K562 (cell line): ENCODE results near the gene KDM2B. TPM values are rescaled to one million over a fixed set of nuclear protein-coding genes. Genes with fewer than 3 reads are reported as not detected.

Experiments
- ATAC-seq: fragments of 200-7000 bp; cut with Tn5 transposase; 3 replicates; pipeline ENCODE4 v1.9.1; 2020; ENCODE audit warnings: moderate library complexity
- BruUV-seq: library from RNA; stranded (reverse); fragments of 400-500 nt; replicated peaks from 2 replicates; lab custom pipeline; 2021; lab: Mats Ljungman, UMichigan
- CTCF ChIA-PET: fragments of 300-600 bp; formaldehyde crosslinking; extraction: SDS; loops from one replicate; lab custom pipeline; 2021; ENCODE audit warnings: low intra/inter-chr PET ratio; lab: Yijun Ruan, JAX
- POLR2A ChIA-PET: fragments of 300-600, 350-650 bp; sonication (Branson Sonifier 250); formaldehyde crosslinking; extraction: SDS; loops from one replicate; lab custom pipeline; 2021; ENCODE audit warnings: antibody characterized with exemption, inconsistent platforms; lab: Yijun Ruan, JAX
- DNase-seq, 4 experiments: peaks; one replicate each; pipeline versions ENCODE4 v3.0.0 to v3.0.0-alpha.2; 2011 to 2018; ENCODE audit warnings: low spot score in 3 of 4, mixed read lengths in 3 of 4; ENCODE audit errors: extremely low read depth in 1 of 4
- FAIRE-seq: peaks from 2 replicates; lab custom pipeline; 2011; peaks lifted over from hg19 to GRCh38; lab: Jason Lieb, UNC
- H2AFZ ChIP-seq: 2 replicates; pipeline ENCODE4 v1.6.0; 2011; ENCODE audit warnings: low read depth, low read length, control low read depth, inconsistent platforms
- H3K27ac ChIP-seq: fragments of 200-600 bp; 3 replicates; pipeline ENCODE4 v1.8.0; 2011; ENCODE audit warnings: low read depth, mild to moderate bottlenecking, control low read depth, inconsistent platforms, low read length, moderate library complexity, mixed read lengths; ENCODE audit errors: extremely low read depth
- H3K27me3 ChIP-seq, 2 experiments: fragments of 300-600 bp in 1 of 2; 2 replicates in 1 of 2; 3 replicates in 1 of 2; pipeline versions ENCODE4 v1.6.0 to v1.8.0; 2011; ENCODE audit warnings: inconsistent platforms in 2 of 2, low read length in 2 of 2, mild to moderate bottlenecking in 1 of 2, mixed read lengths in 1 of 2, moderate library complexity in 1 of 2; ENCODE audit not compliant: control insufficient read depth in 2 of 2, insufficient read depth in 2 of 2
- H3K36me3 ChIP-seq: fragments of 300-600 bp; 3 replicates; pipeline ENCODE4 v1.8.0; 2011; ENCODE audit warnings: mild to moderate bottlenecking, low read length, inconsistent platforms; ENCODE audit not compliant: control insufficient read depth, insufficient read depth
- H3K4me1 ChIP-seq, 2 experiments: fragments of 200-600 bp in 1 of 2; replicated peaks in 1 of 2; 2 replicates in 1 of 2; 3 replicates in 1 of 2; pipeline versions ENCODE4 v1.5.1 to v1.8.0; 2011; ENCODE audit warnings: inconsistent platforms in 2 of 2, low read length in 2 of 2, mild to moderate bottlenecking in 1 of 2, mixed read lengths in 1 of 2, moderate library complexity in 1 of 2; ENCODE audit not compliant: control insufficient read depth in 2 of 2, insufficient read depth in 2 of 2
- H3K4me2 ChIP-seq: 2 replicates; pipeline ENCODE4 v1.6.1; 2011; ENCODE audit warnings: low read length, control low read depth, inconsistent platforms, mixed read lengths; ENCODE audit not compliant: insufficient read depth
- H3K4me3 ChIP-seq: fragments of 200-600 bp; sonication (generic), shearing (Covaris generic); 2 replicates; pipeline ENCODE4 v1.5.1; 2016; ENCODE audit warnings: control low read depth, inconsistent platforms
- H3K79me2 ChIP-seq: fragments of 200-600 bp; 3 replicates; pipeline ENCODE4 v1.8.0; 2011; ENCODE audit warnings: low read length, inconsistent platforms; ENCODE audit not compliant: control insufficient read depth, insufficient read depth
- H3K9ac ChIP-seq, 2 experiments: 2 replicates each; pipeline versions ENCODE4 v1.6.0 to v1.6.1; 2011; ENCODE audit warnings: low read depth in 2 of 2, low read length in 2 of 2, control low read depth in 1 of 2, inconsistent platforms in 1 of 2, mild to moderate bottlenecking in 1 of 2, mixed read lengths in 1 of 2; ENCODE audit not compliant: insufficient read depth in 1 of 2
- H3K9me1 ChIP-seq: one replicate; pipeline ENCODE4 v1.6.0; 2011; ENCODE audit warnings: inconsistent platforms, mild to moderate bottlenecking, low read length, moderate library complexity; ENCODE audit not compliant: control insufficient read depth, insufficient read depth
- H3K9me3 ChIP-seq: replicated peaks from 2 replicates; pipeline ENCODE4 v1.5.1; 2011; ENCODE audit warnings: low read depth, low read length, inconsistent platforms; ENCODE audit not compliant: control insufficient read depth, insufficient read depth
- H4K20me1 ChIP-seq: replicated peaks from 2 replicates; pipeline ENCODE4 v1.6.1; 2011; ENCODE audit warnings: low read length, inconsistent platforms, mixed read lengths; ENCODE audit not compliant: control insufficient read depth, insufficient read depth
- ARHGAP35 ChIP-seq: fragments of 450-650 bp; IDR thresholded peaks from 2 replicates; pipeline ENCODE4 v1.6.1; 2018; ENCODE audit not compliant: partially characterized antibody
- GABPB2 ChIP-seq: fragments of 250-450 bp; sonication (Bioruptor Pico); conservative IDR thresholded peaks from 2 replicates; pipeline ENCODE4 v1.5.1; 2021; ENCODE audit warnings: mild to moderate bottlenecking
- ILK ChIP-seq: fragments of 450-650 bp; IDR thresholded peaks from 2 replicates; pipeline ENCODE4 v1.6.1; 2016; ENCODE audit warnings: missing genetic modification characterization, low read depth, mild to moderate bottlenecking, missing compliant biosample characterization, moderate library complexity, borderline replicate concordance
- PRDM10 ChIP-seq: fragments of 450-650 bp; IDR thresholded peaks from 2 replicates; pipeline ENCODE4 v1.6.1; 2018; ENCODE audit not compliant: partially characterized antibody
- SIRT6 ChIP-seq: IDR thresholded peaks from one replicate; pipeline ENCODE4 v1.6.1; 2012; ENCODE audit warnings: low read depth, mild to moderate bottlenecking, control low read depth, inconsistent platforms, low read length, moderate library complexity
- USF1 ChIP-seq: sonication (generic); formaldehyde crosslinking; IDR thresholded peaks from 2 replicates; pipeline ENCODE4 v1.9.0; 2022; ENCODE audit warnings: mild to moderate bottlenecking, missing genetic modification reagents
- ZHX1 ChIP-seq: fragments of 150-350 bp; conservative IDR thresholded peaks from 2 replicates; pipeline ENCODE4 v1.6.1; 2014; ENCODE audit warnings: low read length
- ZNF431 ChIP-seq: sonication (generic); formaldehyde crosslinking; IDR thresholded peaks from 2 replicates; pipeline ENCODE4 v1.8.0; 2022; ENCODE audit warnings: mild to moderate bottlenecking, missing genetic modification reagents
- WGBS: fragments of 100-300 bp; shearing (Covaris generic); methylation state at CpG from one replicate; pipeline ENCODE4 v1.1.6; 2016; ENCODE audit warnings: low coverage, mixed read lengths; ENCODE audit not compliant: insufficient coverage; ENCODE audit errors: missing lambda C conversion rate; 5-methylcytosine and 5-hydroxymethylcytosine counted together
- in situ Hi-C: fragments of 300-500 bp; cut with MboI; formaldehyde crosslinking; loops from 4 replicates; pipeline ENCODE4 v1.15.0; 2018; ENCODE audit warnings: inconsistent platforms, mixed read lengths
- intact Hi-C: fragments of 100-400 bp; cut with micrococcal nuclease; formaldehyde crosslinking; loops from 2 replicates; pipeline ENCODE4 v1.14.2; 2022
- polyA plus RNA-seq, 8 experiments: library from polyadenylated mRNA; depleted of rRNA in 4 of 8; stranded (reverse) in 5 of 8; unstranded in 3 of 8; fragments of >200 nt; fragmentation: Nextera tagmentation in 2 of 8; fragmentation: Illumina TruSeq in 1 of 8; extraction: Ambion mirVana in 2 of 8; extraction: Trizol in 1 of 8; gene quantifications; 2 replicates each; pipeline versions ENCODE4 v1.2.1 to v1.2.3, GENCODE V29; 2011 to 2014; ENCODE audit warnings: inconsistent platforms in 1 of 8, missing spikeins in 1 of 8
- total RNA-seq, 7 experiments: library from RNA; depleted of rRNA in 6 of 7; stranded (reverse); fragments of >200 nt in 6 of 7; fragmentation: Illumina TruSeq in 2 of 7; extraction: Trizol in 2 of 7; gene quantifications; 2 replicates each; pipeline versions ENCODE4 v1.2.1 to v1.2.3, GENCODE V29; 2011 to 2021; ENCODE audit warnings: low replicate concordance in 1 of 7
- TF ChIP-seq, protein P1 (sequence below): fragments of 250-450 bp; sonication (Bioruptor Pico); IDR thresholded peaks from 2 replicates; pipeline ENCODE4 v1.4.0; 2020; ENCODE audit warnings: mild to moderate bottlenecking, moderate library complexity, borderline replicate concordance

The KDM2B gene
- total and polyA plus RNA-seq, 9 of the 15 experiments (the other 6 are each of a cell fraction or from before 2014, with no cell fraction given): 7.4 to 50.5 (median 22.5) TPM

DNA sequence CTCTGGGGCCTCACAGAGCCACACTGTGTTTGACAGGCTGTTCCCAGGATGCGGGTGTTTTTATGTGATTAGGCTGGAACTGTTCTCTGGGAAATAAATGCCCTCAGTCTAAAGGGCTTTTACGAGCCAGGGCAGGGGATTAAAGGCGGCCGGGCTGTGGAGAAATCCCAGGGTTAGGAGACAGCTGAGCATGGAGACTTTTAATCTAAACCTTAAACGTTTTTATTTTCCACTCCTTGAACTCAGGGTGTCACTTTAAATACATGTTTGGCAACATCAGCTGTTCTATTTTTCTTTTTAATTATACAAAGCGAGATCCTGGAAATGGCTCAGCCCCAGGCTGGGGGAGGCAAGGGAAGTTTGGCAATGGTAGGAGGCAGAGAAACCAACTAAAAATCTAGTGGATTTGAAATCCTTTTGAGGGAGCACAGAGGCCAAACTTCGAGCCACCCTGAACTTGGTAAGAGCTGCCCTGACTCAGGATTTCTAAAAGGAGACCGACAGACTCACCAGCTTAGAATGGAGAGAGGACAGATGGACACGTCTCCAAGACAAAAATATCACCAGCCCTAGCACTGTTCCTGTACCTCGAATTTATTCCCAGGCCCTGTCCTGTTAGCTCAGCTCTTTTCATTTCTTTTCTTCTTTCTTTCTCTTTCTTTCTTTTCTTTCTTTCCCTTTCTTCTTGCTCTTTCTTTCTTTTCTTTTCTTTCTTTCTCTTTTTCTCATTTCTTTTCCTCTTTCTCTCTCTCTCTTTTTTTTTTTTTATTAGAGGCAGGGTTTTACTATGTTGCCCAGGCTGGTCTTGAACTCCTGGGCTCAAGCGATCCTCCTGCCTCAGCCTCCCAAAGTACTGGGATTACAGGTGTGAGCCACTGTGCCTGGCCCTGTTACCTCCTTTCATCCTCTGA is 29.7 kb upstream of the KDM2B start:
- peak; percentile 33; the same call in 2 of the 3 replicates for ATAC-seq
- WGBS: 29% methylated on average over 11 of the region's 11 CpGs
- Histone ChIP-seq H3K79me2 (no peaks in the 10 kb centered on the region), H4K20me1 (no peaks in the 10 kb centered on the region), H3K4me3 (no peak overlapping the region), H2AFZ (peak overlapping the region; percentile 71), H3K4me1 (peaks cover 0 to 6% of the 10 kb centered on the region in 2 experiments; a peak in 2 of 5 replicates), H3K4me2 (no peak overlapping the region), H3K9me3 (no peaks in the 10 kb centered on the region), H3K27ac (no peak overlapping the region; the same call in 2 of the 3 replicates), H3K27me3 (no peaks in the 10 kb centered on the region; a peak in 1 of 5 replicates), H3K9ac (peak overlapping the region in 1 of 2 experiments; percentile 40; a peak in 1 of 4 replicates), H3K36me3 (no peaks in the 10 kb centered on the region), H3K9me1 (no peaks in the 10 kb centered on the region)
- intact Hi-C loops (no loop called here), in situ Hi-C loops (no loop called here)
- POLR2A ChIA-PET: interaction anchor here (0.6 to 2.4 kb wide), 4 partner anchors 10 to 139 kb away, joined by 3 to 5 read pairs (median 4); no protein-coding TSS in a partner anchor
- FAIRE-seq: no peak
- peak in 1 of 4 experiments; percentile 9 for DNase-seq
- BruUV-seq: no TSS peak
- CTCF ChIA-PET: interaction anchor here (0.6 kb wide), 1 partner anchor 13 kb away, joined by 3 read pairs; no protein-coding TSS in a partner anchor
- no peak for TF ChIP-seq USF1 (CRISPR knock-in tag)
- TF ChIP-seq ILK (tag): no peak
- no peak for TF ChIP-seq GABPB2 (CRISPR knock-in tag)
- TF ChIP-seq ARHGAP35: peak; percentile 23
- no peak for TF ChIP-seq ZHX1
- TF ChIP-seq PRDM10: peak; percentile 15
- TF ChIP-seq ZNF431 (CRISPR knock-in tag): no peak
- TF ChIP-seq, protein P1, sequence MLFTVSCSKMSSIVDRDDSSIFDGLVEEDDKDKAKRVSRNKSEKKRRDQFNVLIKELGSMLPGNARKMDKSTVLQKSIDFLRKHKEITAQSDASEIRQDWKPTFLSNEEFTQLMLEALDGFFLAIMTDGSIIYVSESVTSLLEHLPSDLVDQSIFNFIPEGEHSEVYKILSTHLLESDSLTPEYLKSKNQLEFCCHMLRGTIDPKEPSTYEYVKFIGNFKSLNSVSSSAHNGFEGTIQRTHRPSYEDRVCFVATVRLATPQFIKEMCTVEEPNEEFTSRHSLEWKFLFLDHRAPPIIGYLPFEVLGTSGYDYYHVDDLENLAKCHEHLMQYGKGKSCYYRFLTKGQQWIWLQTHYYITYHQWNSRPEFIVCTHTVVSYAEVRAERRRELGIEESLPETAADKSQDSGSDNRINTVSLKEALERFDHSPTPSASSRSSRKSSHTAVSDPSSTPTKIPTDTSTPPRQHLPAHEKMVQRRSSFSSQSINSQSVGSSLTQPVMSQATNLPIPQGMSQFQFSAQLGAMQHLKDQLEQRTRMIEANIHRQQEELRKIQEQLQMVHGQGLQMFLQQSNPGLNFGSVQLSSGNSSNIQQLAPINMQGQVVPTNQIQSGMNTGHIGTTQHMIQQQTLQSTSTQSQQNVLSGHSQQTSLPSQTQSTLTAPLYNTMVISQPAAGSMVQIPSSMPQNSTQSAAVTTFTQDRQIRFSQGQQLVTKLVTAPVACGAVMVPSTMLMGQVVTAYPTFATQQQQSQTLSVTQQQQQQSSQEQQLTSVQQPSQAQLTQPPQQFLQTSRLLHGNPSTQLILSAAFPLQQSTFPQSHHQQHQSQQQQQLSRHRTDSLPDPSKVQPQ (CRISPR knock-in tag): no peak
- no peak for TF ChIP-seq SIRT6
